Measurements from ENCODE around the gene H3-3A.

Gene H3-3A

DNA sequence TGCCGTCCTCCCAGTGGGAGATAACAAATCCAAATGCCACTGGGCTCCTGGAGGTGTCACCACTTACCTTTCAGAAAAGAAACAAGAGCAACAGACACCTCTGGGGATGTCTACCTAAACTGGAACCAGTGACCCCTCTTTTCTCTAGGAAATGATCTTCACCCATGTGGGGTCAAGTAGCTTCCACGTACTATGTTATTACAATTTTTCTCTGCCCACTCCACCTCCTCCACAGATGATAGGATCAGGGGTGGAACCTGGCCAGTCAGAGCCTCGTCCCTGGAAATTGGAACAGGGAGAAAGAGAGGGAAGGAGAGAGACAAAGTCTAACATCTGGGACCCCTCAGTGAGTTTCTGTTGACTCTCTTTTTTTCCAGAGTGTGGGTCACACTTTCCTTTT is 50.1 kb downstream of the H3-3A start:
- TF ChIP-seq CTCF (IDR thresholded peaks at IDR 0.05) = no peak
- peak overlapping the region; percentile 22 for H3K4me3 Mint-ChIP-seq
- DNase-seq = no peak
- H3K27ac Mint-ChIP-seq = no peak overlapping the region
- no peaks in the 10 kb centered on the region for H3K36me3 Mint-ChIP-seq (ENCODE audit: low read depth)
- H3K27me3 Mint-ChIP-seq (ENCODE audit: low read depth, poor library complexity) = peaks cover 12% of the 10 kb centered on the region
- H3K4me1 Mint-ChIP-seq = peaks cover 36% of the 10 kb centered on the region
- H3K9me3 Mint-ChIP-seq = peaks cover 4% of the 10 kb centered on the region

DNA sequence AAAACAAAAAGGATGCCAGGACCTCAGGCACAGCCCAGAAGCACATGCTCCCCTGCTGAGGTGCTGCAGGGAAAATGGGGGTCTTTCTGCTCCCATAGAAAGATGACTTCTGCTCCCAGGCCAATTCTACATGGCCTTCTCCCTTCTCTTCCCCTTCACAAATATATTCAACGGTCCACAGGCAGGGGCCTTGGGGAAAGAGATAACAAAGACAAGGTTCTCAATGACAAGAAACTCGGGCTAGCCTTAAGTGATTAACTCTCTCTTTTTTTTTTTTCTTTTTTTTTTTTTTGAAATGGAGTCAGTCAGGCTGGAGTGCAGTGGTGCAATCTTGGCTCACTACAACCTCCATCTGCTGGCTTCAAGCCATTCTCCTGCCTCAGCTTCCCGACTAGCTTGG is 54.2 kb downstream of the H3-3A start:
- peaks cover 4% of the 10 kb centered on the region for H3K9me3 Mint-ChIP-seq
- no peak for DNase-seq
- H3K36me3 Mint-ChIP-seq (ENCODE audit: low read depth) = no peaks in the 10 kb centered on the region
- TF ChIP-seq CTCF (IDR thresholded peaks at IDR 0.05) = no peak
- peaks cover 36% of the 10 kb centered on the region for H3K4me1 Mint-ChIP-seq
- H3K27me3 Mint-ChIP-seq (ENCODE audit: low read depth, poor library complexity) = peaks cover 16% of the 10 kb centered on the region
- H3K27ac Mint-ChIP-seq = no peak overlapping the region
- H3K4me3 Mint-ChIP-seq = no peak overlapping the region

- H3K4me1 Mint-ChIP-seq = peaks cover 31% of the 10 kb centered on the region
- H3K4me3 Mint-ChIP-seq = no peak overlapping the region
- no peak for DNase-seq
- peaks cover 12% of the 10 kb centered on the region for H3K27me3 Mint-ChIP-seq (ENCODE audit: low read depth, poor library complexity)
- H3K27ac Mint-ChIP-seq = no peak overlapping the region
- no peaks in the 10 kb centered on the region for H3K36me3 Mint-ChIP-seq (ENCODE audit: low read depth)
- no peak for TF ChIP-seq CTCF (IDR thresholded peaks at IDR 0.05)
- H3K9me3 Mint-ChIP-seq = peaks cover 4% of the 10 kb centered on the region
These were observed 54.8 kb downstream of the H3-3A start for GRCh38 chr1:226117330-226117729.

GRCh38 chr1:226118357-226118756 is 55.8 kb downstream of the H3-3A start:
- H3K27me3 Mint-ChIP-seq (ENCODE audit: low read depth, poor library complexity) = peaks cover 4% of the 10 kb centered on the region
- no peak for DNase-seq
- peaks cover 4% of the 10 kb centered on the region for H3K9me3 Mint-ChIP-seq
- TF ChIP-seq CTCF (IDR thresholded peaks at IDR 0.05) = no peak
- no peak overlapping the region for H3K4me3 Mint-ChIP-seq
- peaks cover 33% of the 10 kb centered on the region for H3K4me1 Mint-ChIP-seq
- H3K27ac Mint-ChIP-seq = no peak overlapping the region
- no peaks in the 10 kb centered on the region for H3K36me3 Mint-ChIP-seq (ENCODE audit: low read depth)

DNA sequence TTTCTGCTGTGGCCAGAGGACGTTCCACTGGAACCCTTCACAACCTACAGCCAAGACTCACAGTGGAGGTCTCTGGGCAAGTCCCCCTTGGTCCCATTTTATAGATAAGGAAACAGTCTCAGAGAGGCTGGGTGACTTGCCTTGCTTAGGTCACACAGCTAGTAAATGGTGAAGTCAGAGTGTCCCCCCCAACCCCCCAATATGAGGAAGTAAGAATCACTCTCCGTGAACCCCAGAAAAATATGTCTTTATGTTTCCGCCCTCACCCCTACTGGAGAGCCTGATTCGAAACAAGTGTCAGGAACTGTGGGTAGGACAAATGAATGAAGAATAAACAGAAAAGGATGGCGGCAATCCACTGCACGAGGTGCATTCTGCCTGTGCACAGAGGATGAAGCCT is 56.7 kb downstream of the H3-3A start:
- Mint-ChIP-seq H3K27ac (peak overlapping the region; percentile 66), H3K27me3 (ENCODE audit: low read depth, poor library complexity) (peaks cover 4% of the 10 kb centered on the region), H3K4me3 (no peak overlapping the region), H3K36me3 (ENCODE audit: low read depth) (no peaks in the 10 kb centered on the region), H3K4me1 (peaks cover 41% of the 10 kb centered on the region), H3K9me3 (peaks cover 4% of the 10 kb centered on the region)
- DNase-seq = no peak
- TF ChIP-seq CTCF (IDR thresholded peaks at IDR 0.05) = no peak

DNA sequence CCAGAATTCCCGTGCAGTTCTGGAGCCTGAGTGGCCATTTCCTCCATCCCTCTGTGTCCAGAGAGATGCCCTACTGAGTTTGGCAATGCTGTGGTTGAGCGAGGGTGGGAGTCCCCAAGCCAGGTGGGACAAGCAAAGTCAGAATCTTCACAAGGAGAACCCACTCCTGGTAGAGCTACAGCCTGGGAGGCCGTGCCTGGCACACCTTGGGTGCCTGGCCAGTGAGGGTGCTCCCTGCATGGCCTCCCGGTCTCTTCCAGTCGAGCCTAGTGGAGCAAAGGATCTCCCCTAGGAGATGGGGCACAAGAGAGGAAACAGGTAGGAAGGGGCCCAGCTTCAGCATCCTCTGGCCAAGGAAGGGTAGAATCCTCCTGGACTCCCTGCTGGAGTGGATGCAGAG is 57.9 kb downstream of the H3-3A start:
- Mint-ChIP-seq H3K27me3 (ENCODE audit: low read depth, poor library complexity) (peaks cover 4% of the 10 kb centered on the region), H3K36me3 (ENCODE audit: low read depth) (no peaks in the 10 kb centered on the region), H3K4me3 (peak overlapping the region; percentile 83), H3K27ac (no peak overlapping the region), H3K4me1 (peaks cover 53% of the 10 kb centered on the region), H3K9me3 (peaks cover 4% of the 10 kb centered on the region)
- DNase-seq = no peak
- no peak for TF ChIP-seq CTCF (IDR thresholded peaks at IDR 0.05)
